HL-60 (cell line): Measurements from ENCODE around the gene BLTP2.
"Not testable (repeated sequence)": the region's sequence is repeated elsewhere in the genome, so short reads cannot be mapped to it uniquely, and the experiment has no call there.

Experiments used
- CTCF ChIP-seq: IDR thresholded peaks from one replicate; pipeline ENCODE4 v1.5.1; 2011; ENCODE audit warnings: low read length, control low read depth, inconsistent platforms; ENCODE audit not compliant: insufficient read depth
- GABPA ChIP-seq: IDR thresholded peaks from 2 replicates; pipeline ENCODE4 v1.6.1; 2012; ENCODE audit warnings: low read depth
- POLR2AphosphoS5 ChIP-seq: IDR thresholded peaks from 2 replicates; pipeline ENCODE4 v1.6.1; 2012; ENCODE audit warnings: low read depth
- SPI1 ChIP-seq: IDR thresholded peaks from 2 replicates; pipeline ENCODE4 v1.6.1; 2012; ENCODE audit warnings: low read depth, mild to moderate bottlenecking, borderline replicate concordance
- TF ChIP-seq, protein P1 (sequence below): IDR thresholded peaks from 2 replicates; pipeline ENCODE4 v1.6.1; 2012; ENCODE audit warnings: low read depth; ENCODE audit not compliant: insufficient replicate concordance

DNA sequence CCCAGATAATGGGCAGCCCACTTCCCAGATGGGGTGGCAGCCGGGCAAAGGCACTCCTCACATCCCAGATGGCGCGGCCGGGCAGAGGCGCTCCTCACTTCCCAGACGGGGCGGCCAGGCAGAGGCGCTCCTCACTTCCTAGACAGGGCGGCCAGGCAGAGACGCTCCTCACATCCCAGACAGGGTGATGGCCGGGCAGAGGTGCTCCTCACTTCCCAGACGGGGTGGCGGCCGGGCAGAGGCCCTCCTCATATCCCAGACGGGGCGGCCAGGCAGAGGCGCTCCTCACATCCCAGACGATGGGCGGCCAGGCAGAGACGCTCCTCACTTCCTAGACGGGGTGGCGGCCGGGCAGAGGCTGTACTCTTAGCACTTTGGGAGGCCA is 14.5 kb upstream of the BLTP2 start:
- not testable (repeated sequence) for TF ChIP-seq CTCF, POLR2AphosphoS5, SPI1, GABPA
- TF ChIP-seq, protein P1, sequence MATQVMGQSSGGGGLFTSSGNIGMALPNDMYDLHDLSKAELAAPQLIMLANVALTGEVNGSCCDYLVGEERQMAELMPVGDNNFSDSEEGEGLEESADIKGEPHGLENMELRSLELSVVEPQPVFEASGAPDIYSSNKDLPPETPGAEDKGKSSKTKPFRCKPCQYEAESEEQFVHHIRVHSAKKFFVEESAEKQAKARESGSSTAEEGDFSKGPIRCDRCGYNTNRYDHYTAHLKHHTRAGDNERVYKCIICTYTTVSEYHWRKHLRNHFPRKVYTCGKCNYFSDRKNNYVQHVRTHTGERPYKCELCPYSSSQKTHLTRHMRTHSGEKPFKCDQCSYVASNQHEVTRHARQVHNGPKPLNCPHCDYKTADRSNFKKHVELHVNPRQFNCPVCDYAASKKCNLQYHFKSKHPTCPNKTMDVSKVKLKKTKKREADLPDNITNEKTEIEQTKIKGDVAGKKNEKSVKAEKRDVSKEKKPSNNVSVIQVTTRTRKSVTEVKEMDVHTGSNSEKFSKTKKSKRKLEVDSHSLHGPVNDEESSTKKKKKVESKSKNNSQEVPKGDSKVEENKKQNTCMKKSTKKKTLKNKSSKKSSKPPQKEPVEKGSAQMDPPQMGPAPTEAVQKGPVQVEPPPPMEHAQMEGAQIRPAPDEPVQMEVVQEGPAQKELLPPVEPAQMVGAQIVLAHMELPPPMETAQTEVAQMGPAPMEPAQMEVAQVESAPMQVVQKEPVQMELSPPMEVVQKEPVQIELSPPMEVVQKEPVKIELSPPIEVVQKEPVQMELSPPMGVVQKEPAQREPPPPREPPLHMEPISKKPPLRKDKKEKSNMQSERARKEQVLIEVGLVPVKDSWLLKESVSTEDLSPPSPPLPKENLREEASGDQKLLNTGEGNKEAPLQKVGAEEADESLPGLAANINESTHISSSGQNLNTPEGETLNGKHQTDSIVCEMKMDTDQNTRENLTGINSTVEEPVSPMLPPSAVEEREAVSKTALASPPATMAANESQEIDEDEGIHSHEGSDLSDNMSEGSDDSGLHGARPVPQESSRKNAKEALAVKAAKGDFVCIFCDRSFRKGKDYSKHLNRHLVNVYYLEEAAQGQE = not testable (repeated sequence)
